ENCODE data around the gene ACVR1C.

DNA sequence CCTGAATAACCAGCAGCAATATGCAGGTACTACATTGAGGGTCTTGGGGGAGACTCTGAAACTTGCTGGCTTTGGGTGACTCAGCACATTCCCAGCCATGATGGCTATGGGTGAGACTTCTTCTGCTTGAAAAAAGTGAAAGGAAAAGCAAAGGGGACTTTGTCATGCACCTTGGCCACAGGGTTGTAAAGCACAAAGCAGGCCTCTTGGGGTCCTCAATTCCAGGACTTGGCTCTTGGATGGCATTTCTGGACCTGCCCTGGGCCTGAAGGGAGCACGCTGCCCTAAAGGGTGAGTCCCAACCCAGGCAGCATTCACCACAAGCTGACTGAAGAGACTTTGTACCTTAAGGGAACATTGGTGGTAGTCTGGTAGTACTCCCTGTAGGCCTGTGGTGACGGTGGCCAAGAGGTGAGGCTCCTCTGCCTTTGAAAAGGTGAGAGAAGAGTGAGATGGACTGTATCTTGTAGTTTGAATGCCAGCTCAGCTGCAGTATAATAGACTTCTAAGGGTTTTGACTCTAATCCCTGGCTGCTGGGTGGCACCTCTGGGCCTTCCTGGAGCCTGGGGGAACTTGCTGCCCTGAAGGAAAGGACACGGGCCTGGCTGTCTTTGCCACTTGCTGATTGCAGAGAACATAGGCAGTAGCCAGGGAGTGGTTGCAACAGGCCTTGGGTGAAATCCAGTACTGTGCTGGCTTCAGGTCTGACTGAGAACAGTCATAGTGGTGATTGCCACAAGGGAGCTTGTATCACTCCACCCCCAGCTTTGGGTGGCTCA lies 148.3 kb downstream of the ACVR1C start:
- TF ChIP-seq SIN3A (IDR thresholded peaks at IDR 0.05; ENCODE audit: borderline replicate concordance, insufficient read depth, low read length) = no peak
- TF ChIP-seq TAF1 (IDR thresholded peaks at IDR 0.05; ENCODE audit: borderline replicate concordance, insufficient read depth, low read length) = no peak
- TF ChIP-seq, protein P1, sequence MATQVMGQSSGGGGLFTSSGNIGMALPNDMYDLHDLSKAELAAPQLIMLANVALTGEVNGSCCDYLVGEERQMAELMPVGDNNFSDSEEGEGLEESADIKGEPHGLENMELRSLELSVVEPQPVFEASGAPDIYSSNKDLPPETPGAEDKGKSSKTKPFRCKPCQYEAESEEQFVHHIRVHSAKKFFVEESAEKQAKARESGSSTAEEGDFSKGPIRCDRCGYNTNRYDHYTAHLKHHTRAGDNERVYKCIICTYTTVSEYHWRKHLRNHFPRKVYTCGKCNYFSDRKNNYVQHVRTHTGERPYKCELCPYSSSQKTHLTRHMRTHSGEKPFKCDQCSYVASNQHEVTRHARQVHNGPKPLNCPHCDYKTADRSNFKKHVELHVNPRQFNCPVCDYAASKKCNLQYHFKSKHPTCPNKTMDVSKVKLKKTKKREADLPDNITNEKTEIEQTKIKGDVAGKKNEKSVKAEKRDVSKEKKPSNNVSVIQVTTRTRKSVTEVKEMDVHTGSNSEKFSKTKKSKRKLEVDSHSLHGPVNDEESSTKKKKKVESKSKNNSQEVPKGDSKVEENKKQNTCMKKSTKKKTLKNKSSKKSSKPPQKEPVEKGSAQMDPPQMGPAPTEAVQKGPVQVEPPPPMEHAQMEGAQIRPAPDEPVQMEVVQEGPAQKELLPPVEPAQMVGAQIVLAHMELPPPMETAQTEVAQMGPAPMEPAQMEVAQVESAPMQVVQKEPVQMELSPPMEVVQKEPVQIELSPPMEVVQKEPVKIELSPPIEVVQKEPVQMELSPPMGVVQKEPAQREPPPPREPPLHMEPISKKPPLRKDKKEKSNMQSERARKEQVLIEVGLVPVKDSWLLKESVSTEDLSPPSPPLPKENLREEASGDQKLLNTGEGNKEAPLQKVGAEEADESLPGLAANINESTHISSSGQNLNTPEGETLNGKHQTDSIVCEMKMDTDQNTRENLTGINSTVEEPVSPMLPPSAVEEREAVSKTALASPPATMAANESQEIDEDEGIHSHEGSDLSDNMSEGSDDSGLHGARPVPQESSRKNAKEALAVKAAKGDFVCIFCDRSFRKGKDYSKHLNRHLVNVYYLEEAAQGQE (IDR thresholded peaks at IDR 0.05; ENCODE audit: insufficient read depth in 1 of 2, low read depth in 2 of 2, low read length in 2 of 2) = no peak
- no peak for TF ChIP-seq POLR2AphosphoS5 (IDR thresholded peaks at IDR 0.05; ENCODE audit: low read depth, low read length)
